Endothelial cell (in vitro differentiated cells): ENCODE results near the gene MBTD1. TPM values are rescaled to one million over a fixed set of nuclear protein-coding genes. Genes with fewer than 3 reads are reported as not detected.

Source experiments
- DNase-seq: peaks from one replicate; pipeline ENCODE4 v3.0.0; 2021; ENCODE audit warnings: low spot score
- H3K27ac Mint-ChIP-seq: one replicate; pipeline ENCODE4 v1.8.0; 2021; ENCODE audit warnings: mixed read lengths, inconsistent platforms; ENCODE audit not compliant: unreplicated experiment
- H3K27me3 Mint-ChIP-seq: one replicate; pipeline ENCODE4 v1.8.0; 2021; ENCODE audit warnings: mild to moderate bottlenecking, moderate library complexity, mixed read lengths, inconsistent platforms; ENCODE audit not compliant: unreplicated experiment
- H3K36me3 Mint-ChIP-seq: one replicate; pipeline ENCODE4 v1.8.0; 2021; ENCODE audit warnings: mild to moderate bottlenecking, low read depth, mixed read lengths, inconsistent platforms; ENCODE audit not compliant: unreplicated experiment
- H3K4me1 Mint-ChIP-seq: one replicate; pipeline ENCODE4 v1.8.0; 2021; ENCODE audit warnings: mild to moderate bottlenecking, mixed read lengths, inconsistent platforms; ENCODE audit not compliant: unreplicated experiment
- H3K4me3 Mint-ChIP-seq: one replicate; pipeline ENCODE4 v1.8.0; 2021; ENCODE audit warnings: mild to moderate bottlenecking, mixed read lengths, inconsistent platforms; ENCODE audit not compliant: unreplicated experiment
- H3K9me3 Mint-ChIP-seq: one replicate; pipeline ENCODE4 v1.8.0; 2021; ENCODE audit warnings: mixed read lengths, inconsistent platforms; ENCODE audit not compliant: unreplicated experiment
- CTCF ChIP-seq: fragments of 200-600 bp; sonication (generic); IDR thresholded peaks from one replicate; pipeline ENCODE4 v1.5.0; 2021; ENCODE audit warnings: antibody characterized with exemption; ENCODE audit not compliant: unreplicated experiment
- total RNA-seq: library from RNA; stranded (reverse); fragmentation: NEBNext Ultra II Directional; extraction: Animal tissue kit (Norgen Biotek cat#: 25700); gene quantifications from one replicate; pipeline ENCODE4 v1.2.1, GENCODE V29; 2021; ENCODE audit not compliant: unreplicated experiment

Gene MBTD1
- total RNA-seq, 1 donor from 2014 or later: 24.4 TPM

DNA sequence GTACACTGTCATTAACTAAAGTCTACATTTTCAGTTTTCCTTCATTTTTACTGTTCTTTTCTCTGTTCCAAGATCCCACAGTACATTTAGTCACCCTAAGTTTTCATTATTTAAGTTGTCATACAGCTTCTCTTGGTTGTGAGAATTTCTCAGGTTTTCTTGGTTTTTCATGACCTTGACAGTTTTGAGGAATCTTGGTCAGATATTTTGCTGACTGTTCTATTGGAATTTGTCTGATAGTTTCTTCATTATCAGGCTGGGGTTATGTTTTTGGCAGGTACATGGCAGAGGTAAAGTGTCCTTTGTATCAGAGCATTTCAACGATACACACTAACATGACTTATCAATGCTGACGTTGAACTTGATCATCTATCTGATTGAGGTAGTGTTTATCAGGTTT is 19.6 kb downstream of the MBTD1 start:
- Mint-ChIP-seq H3K27me3 (peaks cover 2% of the 10 kb centered on the region), H3K27ac (no peak overlapping the region), H3K36me3 (no peaks in the 10 kb centered on the region), H3K4me1 (peaks cover 13% of the 10 kb centered on the region), H3K9me3 (no peaks in the 10 kb centered on the region), H3K4me3 (no peak overlapping the region)
- no peak for TF ChIP-seq CTCF
- no peak for DNase-seq

DNA sequence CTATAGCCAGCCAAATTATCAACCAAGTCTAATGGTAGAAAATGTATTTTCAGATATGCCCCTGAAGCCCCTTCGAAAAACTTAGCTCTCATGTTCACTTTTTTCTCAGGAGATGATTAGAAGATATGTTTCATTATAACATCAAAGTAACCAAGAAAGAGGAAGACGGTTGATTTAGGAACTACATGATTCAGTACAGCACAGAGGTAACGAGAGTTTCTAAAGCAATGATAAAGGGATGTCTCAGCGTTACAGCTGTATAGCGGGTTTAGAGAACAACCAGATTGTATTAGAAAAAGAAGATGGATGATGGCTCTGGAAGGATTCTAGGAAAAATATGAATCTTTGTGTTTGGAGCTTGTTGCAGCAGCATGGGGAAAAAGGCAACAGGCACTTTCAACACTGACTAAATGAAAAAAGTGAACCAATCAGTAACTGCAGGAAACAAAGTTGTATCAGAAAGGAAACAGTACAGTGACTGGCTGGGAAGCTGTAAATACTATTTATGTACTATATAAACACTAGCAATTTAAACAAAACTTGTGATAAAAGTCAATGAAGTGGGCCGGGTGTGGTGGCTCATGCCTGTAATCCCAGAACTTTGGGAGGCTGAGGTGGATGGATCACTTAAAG is 21.5 kb downstream of the MBTD1 start:
- Mint-ChIP-seq H3K4me3 (no peak overlapping the region), H3K27ac (peak overlapping the region; percentile 67), H3K4me1 (peaks cover 13% of the 10 kb centered on the region), H3K36me3 (no peaks in the 10 kb centered on the region), H3K9me3 (no peaks in the 10 kb centered on the region), H3K27me3 (no peaks in the 10 kb centered on the region)
- no peak for DNase-seq
- no peak for TF ChIP-seq CTCF

DNA sequence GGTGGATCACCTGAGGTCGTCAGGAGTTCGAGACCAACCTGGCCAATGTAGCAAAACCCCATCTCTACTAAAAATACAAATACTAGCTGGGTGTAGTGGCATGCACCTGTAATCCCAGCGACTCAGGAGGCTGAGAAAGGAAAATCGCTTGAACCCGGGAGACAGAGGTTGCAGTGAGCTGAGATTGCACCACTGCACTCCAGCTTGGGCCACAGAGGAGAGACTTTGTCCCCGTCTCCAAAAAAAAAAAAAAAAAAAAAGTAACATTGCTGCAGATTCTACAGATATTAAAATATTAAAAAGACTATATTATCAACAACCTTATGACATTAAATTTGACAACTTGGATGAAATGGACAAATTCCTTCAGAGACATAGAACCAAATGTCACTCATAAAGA is 25.7 kb downstream of the MBTD1 start:
- Mint-ChIP-seq H3K4me3 (no peak overlapping the region), H3K27ac (no peak overlapping the region), H3K36me3 (no peaks in the 10 kb centered on the region), H3K9me3 (no peaks in the 10 kb centered on the region), H3K27me3 (no peaks in the 10 kb centered on the region), H3K4me1 (peaks cover 7% of the 10 kb centered on the region)
- DNase-seq: no peak
- TF ChIP-seq CTCF: no peak

DNA sequence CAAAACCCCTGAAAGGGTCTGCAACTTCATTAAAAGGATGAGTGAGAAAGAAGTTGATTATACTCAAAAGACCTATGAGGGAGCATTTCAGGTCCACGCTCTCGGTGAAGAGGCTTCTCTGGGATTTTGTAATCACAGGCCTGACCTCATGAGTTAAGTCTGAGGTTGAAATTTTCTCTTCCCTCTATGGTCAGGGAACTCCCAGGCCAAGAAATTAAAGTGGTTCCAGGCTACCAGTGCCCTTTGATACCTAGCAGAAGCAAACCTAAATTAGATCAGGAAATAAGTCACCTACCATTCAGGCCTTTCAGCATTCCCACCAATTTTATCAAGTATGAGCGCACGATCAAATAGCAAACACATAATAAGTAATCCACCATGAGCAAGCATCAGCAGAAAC is 27.9 kb downstream of the MBTD1 start:
- Mint-ChIP-seq H3K27me3 (no peaks in the 10 kb centered on the region), H3K9me3 (no peaks in the 10 kb centered on the region), H3K27ac (no peak overlapping the region), H3K4me1 (no peaks in the 10 kb centered on the region), H3K4me3 (no peak overlapping the region), H3K36me3 (no peaks in the 10 kb centered on the region)
- TF ChIP-seq CTCF: no peak
- no peak for DNase-seq

- Mint-ChIP-seq H3K4me1 (no peaks in the 10 kb centered on the region), H3K27me3 (no peaks in the 10 kb centered on the region), H3K4me3 (no peak overlapping the region), H3K9me3 (no peaks in the 10 kb centered on the region), H3K27ac (no peak overlapping the region), H3K36me3 (no peaks in the 10 kb centered on the region)
- TF ChIP-seq CTCF: no peak
- no peak for DNase-seq
These were observed 29.5 kb downstream of the MBTD1 start for GRCh38 chr17:51230306-51230705.
